ENCODE data around the gene ZDHHC18. TPM values are rescaled to one million over a fixed set of nuclear protein-coding genes. Genes with fewer than 3 reads are reported as not detected.

ZDHHC18 gene
- total RNA-seq, 1 experiment from 2014 or later: 33.1 TPM

DNA sequence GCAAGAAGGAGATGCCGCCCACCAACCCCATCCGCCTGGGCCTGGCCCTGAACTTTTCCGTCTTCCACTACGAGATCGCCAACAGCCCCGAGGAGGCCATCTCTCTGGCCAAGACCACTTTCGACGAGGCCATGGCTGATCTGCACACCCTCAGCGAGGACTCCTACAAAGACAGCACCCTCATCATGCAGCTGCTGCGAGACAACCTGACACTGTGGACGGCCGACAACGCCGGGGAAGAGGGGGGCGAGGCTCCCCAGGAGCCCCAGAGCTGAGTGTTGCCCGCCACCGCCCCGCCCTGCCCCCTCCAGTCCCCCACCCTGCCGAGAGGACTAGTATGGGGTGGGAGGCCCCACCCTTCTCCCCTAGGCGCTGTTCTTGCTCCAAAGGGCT lies 37.2 kb downstream of the ZDHHC18 start:
- H3K4me1 ChIP-seq (ENCODE audit: insufficient read depth, low read length): no peaks in the 10 kb centered on the region; the same call in 1 of the 2 replicates
- H4K5ac ChIP-seq (ENCODE audit: insufficient read length, low read depth, low read length): no peak overlapping the region
- no peak overlapping the region for H2BK15ac ChIP-seq (ENCODE audit: low read depth, low read length)
- no peak overlapping the region for H3K9ac ChIP-seq (ENCODE audit: extremely low read depth, insufficient read length, low read length)
- no CpG with 5 or more reads among the region's 20 CpGs for WGBS (ENCODE audit: extremely low coverage, insufficient read length, low lambda C conversion rate)
- H2BK120ac ChIP-seq (ENCODE audit: low read depth, low read length, poor library complexity, severe bottlenecking): no peak overlapping the region
- H3K27me3 Mint-ChIP-seq (ENCODE audit: low read depth): peaks cover 20% of the 10 kb centered on the region
- no peaks in the 10 kb centered on the region; the same call in 1 of the 2 replicates for H3K27me3 ChIP-seq (ENCODE audit: insufficient read depth, low read length)
- peaks cover 38 to 40% of the 10 kb centered on the region in 2 experiments for H3K4me1 Mint-ChIP-seq
- H3K56ac ChIP-seq (ENCODE audit: insufficient read length, low read depth, low read length): no peak overlapping the region
- no peak overlapping the region for H3T11ph ChIP-seq (ENCODE audit: low read length)
- H3K18ac ChIP-seq (ENCODE audit: insufficient read length, low read depth, low read length): no peak overlapping the region
- no peak overlapping the region for H4K91ac ChIP-seq (ENCODE audit: insufficient read length, low read depth, low read length)
- no peaks in the 10 kb centered on the region for H3K79me1 ChIP-seq (ENCODE audit: insufficient read depth, low read depth, low read length, poor library complexity, severe bottlenecking)
- no peak overlapping the region for H3K4ac ChIP-seq (ENCODE audit: low read depth, low read length)
- H3K4me2 ChIP-seq (ENCODE audit: insufficient read depth, insufficient read length, low read length): peak overlapping the region; percentile 73
- H3K9me3 ChIP-seq (ENCODE audit: control insufficient read depth, low read depth, low read length): no peaks in the 10 kb centered on the region
- H2BK5ac ChIP-seq (ENCODE audit: insufficient read length, low read length): no peak overlapping the region
- H2BK20ac ChIP-seq (ENCODE audit: low read depth, low read length, poor library complexity, severe bottlenecking): no peak overlapping the region
- H4K20me1 ChIP-seq (ENCODE audit: control insufficient read depth, insufficient read depth, insufficient read length): no peaks in the 10 kb centered on the region
- no peak overlapping the region for H3K23ac ChIP-seq (ENCODE audit: insufficient read length, low read depth, low read length)
- H2AFZ ChIP-seq (ENCODE audit: low read length): no peak overlapping the region
- no peaks in the 10 kb centered on the region for H3K36me3 Mint-ChIP-seq (ENCODE audit: insufficient read depth in 1 of 3, low read depth in 3 of 3)
- no peaks in the 10 kb centered on the region for H3K9me3 Mint-ChIP-seq
- H3K4me3 Mint-ChIP-seq: peak overlapping the region; percentile 34 to 69; a peak in 4 of 5 replicates
- H3K27ac ChIP-seq (ENCODE audit: insufficient read length, low read depth, low read length): no peak overlapping the region
- no peaks in the 10 kb centered on the region for H3K79me2 ChIP-seq (ENCODE audit: insufficient read depth, low read length)
- no peak for DNase-seq
- peak overlapping the region in 1 of 3 experiments; percentile 73; a peak in 1 of 7 replicates for H3K27ac Mint-ChIP-seq
- H2BK12ac ChIP-seq (ENCODE audit: insufficient read length, low read depth, low read length): no peak overlapping the region
- H4K8ac ChIP-seq (replicated peaks; ENCODE audit: insufficient read length, low read depth, low read length): no peak overlapping the region
- no peak overlapping the region for H2AK5ac ChIP-seq (ENCODE audit: insufficient read length, low read length)
- TF ChIP-seq, protein P1, sequence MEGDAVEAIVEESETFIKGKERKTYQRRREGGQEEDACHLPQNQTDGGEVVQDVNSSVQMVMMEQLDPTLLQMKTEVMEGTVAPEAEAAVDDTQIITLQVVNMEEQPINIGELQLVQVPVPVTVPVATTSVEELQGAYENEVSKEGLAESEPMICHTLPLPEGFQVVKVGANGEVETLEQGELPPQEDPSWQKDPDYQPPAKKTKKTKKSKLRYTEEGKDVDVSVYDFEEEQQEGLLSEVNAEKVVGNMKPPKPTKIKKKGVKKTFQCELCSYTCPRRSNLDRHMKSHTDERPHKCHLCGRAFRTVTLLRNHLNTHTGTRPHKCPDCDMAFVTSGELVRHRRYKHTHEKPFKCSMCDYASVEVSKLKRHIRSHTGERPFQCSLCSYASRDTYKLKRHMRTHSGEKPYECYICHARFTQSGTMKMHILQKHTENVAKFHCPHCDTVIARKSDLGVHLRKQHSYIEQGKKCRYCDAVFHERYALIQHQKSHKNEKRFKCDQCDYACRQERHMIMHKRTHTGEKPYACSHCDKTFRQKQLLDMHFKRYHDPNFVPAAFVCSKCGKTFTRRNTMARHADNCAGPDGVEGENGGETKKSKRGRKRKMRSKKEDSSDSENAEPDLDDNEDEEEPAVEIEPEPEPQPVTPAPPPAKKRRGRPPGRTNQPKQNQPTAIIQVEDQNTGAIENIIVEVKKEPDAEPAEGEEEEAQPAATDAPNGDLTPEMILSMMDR (conservative IDR thresholded peaks at IDR 0.05): no peak
- no peak overlapping the region; the same call in 1 of the 2 replicates for H3K14ac ChIP-seq (ENCODE audit: insufficient read depth, low read length)
- peaks cover 4% of the 10 kb centered on the region for H3K23me2 ChIP-seq (ENCODE audit: insufficient read length, low read depth, low read length, poor library complexity, severe bottlenecking)
